T1000 (cell line): ENCODE measurements around the gene KNG1.
"Not testable (repeated sequence)": the region's sequence is repeated elsewhere in the genome, so short reads cannot be mapped to it uniquely, and the experiment has no call there.

ENCODE experiments used
- DNase-seq: peaks from one replicate; lab custom pipeline; 2025; ENCODE audit warnings: mixed read lengths; lab: John Stamatoyannopoulos, UW

KNG1 gene

GRCh38 chr3:186717039-186717457 is at the start of gene KNG1:
KNG1 (plus strand) TSS chr3:186717359; CDS start chr3:186717543, 184 bp downstream.
- DNase-seq = no peak

- no peak for DNase-seq
Measured at GRCh38 chr3:186668426-186668825, 48.7 kb upstream of the KNG1 start.

GRCh38 chr3:186669378-186670084 is 47.6 kb upstream of the KNG1 start:
- DNase-seq = no peak

DNA sequence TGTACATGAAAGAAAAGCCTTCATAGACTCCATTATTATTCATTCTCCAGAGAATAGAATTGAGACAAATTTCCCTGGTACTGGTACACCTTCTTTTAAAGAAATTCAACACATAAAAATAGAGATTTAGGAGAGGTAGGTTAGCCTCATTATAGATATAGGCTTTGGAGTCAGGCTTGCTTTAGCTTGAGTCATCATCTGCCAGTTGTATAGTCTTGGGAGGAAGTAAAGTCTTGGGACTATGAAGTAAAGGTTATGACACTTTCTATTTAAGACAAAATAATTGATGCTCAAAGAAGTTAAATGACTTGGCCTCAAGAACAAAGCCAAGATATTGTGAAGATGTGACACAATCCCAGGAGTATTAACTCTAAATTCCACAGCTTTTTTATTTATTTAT is 47.0 kb upstream of the KNG1 start:
- no peak for DNase-seq

DNA sequence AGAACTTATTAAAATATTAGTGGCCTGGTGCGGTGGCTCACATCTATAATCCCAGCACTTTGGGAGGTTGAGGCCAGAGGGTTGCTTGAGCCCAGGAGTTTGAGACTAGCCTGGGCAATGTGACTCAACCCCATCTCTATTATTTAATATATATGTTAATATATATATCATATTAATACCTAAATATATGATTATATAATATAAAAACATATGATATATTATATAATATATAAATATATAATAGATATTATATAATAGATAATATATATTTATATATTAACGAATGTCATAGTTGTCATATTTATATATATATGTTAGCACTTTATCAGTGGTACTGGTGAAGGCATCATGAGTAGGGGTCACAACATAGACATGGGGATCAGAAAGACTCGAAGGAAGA is 46.1 kb upstream of the KNG1 start:
- DNase-seq = no peak

DNA sequence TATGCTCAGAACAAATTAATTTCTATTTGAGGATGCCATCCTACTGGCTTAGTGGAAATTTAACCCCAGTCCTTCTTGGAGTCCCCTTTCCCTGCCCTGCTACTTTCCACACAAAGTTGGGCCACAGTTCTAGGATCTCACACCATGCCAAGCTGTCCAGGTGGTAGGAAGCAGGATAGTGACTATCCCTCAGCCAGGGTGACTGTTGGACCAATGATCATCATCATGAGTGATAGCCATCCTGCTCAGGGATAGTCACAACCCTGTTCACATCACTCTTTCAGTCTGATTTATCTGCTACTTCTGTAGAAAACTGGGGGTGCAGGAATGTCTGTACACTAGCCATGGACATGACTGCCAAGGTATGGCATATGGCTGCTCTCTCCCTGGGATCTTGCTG is 38.6 kb upstream of the KNG1 start:
- no peak for DNase-seq

GRCh38 chr3:186679151-186679550 is 38.0 kb upstream of the KNG1 start:
- DNase-seq = no peak

DNA sequence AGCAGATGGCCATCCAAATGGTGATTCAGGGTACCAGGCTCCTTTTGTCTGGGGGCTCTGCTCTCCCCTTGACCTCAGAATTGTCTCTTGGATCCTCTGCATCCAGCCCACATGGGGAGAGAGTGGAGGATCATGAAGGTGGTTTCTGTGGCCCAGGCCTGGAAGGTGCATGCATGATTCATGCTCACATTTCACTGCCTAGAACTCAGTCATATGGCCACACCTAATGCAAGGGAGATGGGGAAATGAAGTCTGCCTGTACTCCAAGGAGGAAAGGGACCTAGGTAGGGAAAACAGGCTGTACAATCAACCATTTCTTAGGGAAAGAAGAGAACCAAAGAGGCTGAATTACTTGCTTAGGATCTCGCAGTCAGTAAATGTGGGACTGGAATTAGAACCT is 36.3 kb upstream of the KNG1 start:
- no peak for DNase-seq

GRCh38 chr3:186682812-186683211 is 34.3 kb upstream of the KNG1 start:
- no peak for DNase-seq

DNA sequence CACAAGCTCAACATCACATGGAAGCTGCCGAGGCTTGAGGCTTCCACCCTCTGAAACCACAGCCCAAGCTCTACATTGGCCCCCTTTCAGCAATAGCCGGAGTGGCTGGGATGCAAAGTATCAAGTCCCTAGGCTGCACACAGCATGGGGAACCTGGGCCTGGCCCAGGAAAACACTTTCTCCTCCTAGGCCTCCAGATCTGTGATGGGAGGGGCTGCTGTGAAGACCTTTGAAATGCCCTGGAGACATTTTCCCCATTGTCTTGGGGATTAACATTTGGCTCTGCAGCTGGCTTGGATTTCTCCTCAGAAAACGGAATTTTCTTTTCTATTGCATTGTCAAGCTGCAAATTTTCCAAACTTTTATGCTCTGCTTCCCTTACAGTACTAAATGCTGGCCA is 33.2 kb upstream of the KNG1 start:
- DNase-seq = no peak

DNA sequence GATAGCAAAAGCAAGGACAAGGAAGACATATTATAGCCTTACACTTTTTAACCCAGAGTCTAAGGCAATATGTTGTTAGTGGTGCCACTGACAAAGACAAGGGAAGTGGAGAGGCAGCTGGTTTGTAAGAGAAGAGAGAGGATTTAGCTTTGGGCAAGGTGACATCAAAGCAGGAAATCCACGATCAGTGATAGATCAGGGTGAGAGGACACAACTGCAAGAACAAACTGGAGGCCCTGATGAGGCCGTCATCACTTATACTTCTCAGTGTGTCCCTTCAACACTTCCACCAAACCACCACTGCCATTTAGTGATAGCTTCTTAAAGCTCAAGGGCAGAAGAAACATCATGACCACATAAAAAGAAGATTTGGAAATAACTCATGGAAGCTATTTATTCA is 30.7 kb upstream of the KNG1 start:
- not testable (repeated sequence) for DNase-seq

DNA sequence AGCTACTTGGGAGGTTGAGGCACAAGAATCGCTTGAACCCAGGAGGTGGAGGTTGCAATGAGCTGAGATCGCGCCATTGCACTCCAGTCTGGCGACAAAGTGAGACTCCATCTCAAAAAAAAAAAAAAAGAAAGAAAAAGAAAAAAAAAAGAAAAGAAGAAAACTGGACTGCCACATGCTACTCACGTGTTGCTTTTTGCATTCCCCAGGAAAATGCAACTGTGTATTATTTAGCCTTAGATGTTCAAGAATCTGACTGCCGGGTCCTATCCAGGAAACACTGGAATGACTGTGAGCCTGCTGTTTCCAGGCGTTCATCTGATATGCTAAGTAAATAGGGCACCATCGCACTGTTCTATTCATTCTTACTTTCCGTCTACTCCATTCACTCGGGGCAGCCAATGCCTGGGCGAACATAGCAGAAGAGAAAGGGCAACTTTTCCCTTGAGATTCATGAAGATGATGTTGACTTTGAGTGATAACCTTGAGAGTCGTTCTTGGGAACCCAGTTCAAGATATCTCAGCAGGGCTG is 30.0 kb upstream of the KNG1 start:
- no peak for DNase-seq

GRCh38 chr3:186690304-186690703 is 26.9 kb upstream of the KNG1 start:
- not testable (repeated sequence) for DNase-seq

DNA sequence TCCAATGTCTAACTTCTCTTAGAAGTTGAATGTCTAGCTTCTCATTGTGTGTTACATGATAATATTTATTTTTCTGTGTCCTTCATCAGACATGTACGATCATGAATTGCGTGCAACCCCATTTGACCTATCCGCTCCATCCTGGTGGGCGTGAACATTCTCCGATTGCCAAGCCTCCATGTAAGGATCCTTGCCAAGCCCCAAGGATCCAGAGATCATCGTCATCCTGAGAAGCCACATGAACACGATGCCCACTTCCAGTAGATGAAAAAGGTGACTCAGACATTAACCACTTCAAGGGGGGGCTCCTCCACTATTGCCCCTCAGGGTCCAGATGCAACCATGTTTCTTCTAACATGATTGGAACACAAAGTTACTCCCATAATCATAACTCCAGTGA is 25.5 kb upstream of the KNG1 start:
- DNase-seq = no peak

DNA sequence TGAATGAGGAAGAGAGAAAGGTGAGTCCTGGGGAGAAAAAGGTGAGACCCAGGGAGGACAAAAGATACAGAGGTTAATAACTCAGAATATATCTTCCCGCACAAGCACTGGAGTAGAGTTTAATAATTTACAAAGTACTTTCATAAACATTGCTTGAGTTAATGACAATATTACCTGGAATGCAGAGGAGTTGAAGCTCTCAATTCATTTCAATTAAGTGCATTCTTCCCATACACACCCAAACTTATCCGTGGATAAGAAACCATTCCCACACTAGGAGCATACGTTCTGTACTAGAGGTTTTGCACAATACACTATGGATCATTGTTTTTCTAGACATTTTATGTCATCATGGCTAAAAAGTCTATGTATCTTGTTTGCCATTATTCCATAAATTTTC is 23.3 kb upstream of the KNG1 start:
- DNase-seq = no peak

DNA sequence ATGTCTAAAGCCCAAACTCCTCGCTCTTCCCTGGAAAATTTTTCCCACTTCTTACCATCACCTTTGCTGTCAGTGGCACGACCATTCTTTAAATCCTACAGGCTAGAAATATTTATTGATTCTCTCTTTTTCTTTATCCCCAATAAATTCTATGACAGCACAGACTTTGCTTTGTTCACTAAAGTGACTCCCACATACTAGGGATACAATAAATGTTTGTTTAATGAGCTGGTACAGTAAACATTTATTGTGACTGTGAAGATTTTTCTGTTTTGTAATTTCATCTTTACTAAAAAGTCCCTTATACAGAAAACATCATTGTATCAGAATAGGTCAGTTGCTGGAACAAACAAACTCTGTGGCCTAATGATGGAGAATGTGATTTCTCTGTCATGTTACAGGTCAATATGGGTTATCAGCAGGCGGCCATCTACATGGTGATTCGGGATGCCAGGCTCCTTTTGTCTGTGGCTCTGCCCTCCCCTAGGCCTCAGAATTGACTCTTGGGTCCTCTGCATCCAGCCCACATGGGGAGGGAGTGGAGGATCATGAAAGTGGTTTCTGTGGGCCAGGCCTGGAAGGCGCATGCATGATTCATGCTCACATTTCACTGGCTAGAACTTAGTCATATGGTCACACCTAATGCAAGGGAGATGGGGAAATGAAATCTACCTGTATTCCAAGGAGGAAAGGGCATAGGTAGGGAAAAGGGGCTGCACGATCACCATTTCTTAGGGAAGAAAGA is 22.7 kb upstream of the KNG1 start:
- DNase-seq = no peak

DNA sequence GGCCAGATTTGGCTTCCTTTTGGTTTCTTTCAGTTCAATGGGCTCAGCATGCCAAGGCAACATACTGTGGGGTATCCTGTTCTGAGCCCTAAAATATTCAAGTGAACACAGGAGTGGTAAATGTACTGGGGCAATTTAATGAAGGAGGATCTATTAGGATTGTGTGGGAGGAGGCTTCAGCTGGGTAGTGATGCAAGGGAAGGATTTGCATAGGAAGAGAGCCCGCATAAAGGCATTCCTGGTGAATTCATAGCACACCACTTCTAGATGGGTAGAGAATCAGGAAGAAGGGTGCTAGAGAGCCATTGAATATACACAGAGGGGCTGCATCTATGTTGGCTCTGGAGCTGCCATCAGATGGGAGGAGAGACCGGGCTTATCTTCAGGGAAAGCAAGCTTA is 20.6 kb upstream of the KNG1 start:
- no peak for DNase-seq

DNA sequence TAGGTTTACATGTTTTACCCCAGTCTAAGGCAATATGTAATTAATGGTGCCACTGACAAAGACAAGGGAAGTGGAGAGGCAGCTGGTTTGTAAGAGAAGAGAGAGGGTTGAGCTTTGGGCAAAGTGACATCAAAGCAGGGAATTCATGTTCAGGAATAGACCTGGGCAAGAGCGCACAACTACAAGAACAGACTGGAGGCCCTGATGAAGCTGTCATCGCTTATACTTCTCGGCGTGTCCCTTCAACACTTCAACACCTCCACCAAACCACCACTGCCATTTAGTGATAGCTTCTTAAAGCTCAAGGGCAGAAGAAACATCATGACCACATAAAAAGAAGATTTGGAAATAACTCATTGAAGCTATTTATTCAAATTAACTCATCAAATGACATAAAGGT is 19.6 kb upstream of the KNG1 start:
- DNase-seq = no peak

DNA sequence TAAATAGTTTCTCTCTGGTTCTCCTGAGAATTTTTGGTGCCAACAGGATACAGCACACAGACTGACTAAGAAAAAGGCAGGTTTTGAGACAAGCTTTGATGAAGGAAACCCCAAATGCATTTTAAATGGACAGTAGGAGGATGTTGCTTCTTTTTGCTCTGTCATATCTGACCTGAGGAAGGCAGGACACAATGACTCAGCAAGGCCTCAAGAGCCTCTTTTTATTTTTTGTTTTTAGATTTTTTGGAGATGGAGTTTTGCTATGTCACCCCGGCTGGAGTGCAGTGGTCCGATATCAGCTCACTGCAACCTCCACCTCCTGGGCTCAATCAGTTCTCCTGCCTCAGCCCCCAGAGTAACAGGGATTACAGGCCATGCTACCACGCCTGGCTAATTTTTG is 16.9 kb upstream of the KNG1 start:
- no peak for DNase-seq

DNA sequence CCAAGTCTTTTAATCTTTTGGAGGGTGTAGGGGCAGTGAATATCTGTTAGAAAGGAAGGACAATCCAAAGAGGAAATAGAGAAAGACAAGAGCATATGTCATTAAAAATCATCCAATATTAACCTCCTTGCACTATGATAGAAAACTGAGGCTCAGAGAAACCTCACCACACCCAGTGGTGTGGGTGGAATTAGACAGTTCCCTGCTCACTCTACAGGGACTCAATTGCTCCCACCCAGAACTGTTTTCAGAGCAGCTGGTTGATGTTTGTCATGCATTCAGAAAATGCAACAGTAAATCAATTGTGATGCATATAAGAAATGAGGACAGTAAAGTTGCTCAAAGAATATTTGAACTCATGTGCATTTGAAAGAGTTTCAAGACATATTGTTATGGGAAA is 14.7 kb upstream of the KNG1 start:
- DNase-seq = not testable (repeated sequence)

DNA sequence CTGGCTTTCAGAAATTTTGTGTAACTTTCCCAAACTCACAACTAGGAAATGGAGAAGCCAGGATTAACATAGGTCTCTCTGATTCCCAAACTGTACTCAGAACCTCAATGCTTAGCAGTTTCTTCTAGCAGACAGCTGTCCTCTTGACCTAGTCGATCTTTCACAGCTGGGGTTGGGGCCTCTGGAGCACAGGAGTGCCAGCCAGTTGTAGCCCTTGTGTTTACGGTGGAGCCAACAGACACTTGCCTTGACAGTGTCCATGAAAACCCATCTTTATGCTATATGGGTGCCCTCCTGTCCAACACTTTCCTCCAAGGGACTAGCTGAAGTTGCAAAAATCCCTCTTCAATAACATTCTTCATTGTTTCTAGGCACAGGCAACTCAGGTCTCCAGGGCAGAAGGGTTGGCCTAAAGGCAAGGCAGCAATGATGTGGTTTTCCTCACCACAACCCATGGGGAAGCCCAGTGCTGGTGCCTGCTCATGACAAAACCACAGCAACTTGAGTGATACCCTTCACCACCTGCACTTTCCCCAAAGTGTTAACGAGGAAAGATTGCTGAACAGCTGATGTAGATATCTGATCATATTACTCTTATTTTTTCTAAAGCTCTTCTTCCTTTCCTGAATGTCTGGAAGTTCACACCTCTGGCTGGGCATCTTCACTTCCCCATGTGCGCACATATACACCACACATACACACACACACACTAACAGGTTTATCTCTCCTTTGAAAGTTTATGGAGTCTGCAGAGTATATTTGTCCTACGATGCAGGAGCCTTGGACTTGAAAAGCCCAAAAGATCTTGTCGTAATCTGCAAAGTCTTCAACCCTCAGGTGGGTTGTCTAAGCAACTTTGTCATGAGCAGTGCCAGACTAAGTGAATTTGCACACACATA is 11.0 kb upstream of the KNG1 start:
- DNase-seq = no peak

DNA sequence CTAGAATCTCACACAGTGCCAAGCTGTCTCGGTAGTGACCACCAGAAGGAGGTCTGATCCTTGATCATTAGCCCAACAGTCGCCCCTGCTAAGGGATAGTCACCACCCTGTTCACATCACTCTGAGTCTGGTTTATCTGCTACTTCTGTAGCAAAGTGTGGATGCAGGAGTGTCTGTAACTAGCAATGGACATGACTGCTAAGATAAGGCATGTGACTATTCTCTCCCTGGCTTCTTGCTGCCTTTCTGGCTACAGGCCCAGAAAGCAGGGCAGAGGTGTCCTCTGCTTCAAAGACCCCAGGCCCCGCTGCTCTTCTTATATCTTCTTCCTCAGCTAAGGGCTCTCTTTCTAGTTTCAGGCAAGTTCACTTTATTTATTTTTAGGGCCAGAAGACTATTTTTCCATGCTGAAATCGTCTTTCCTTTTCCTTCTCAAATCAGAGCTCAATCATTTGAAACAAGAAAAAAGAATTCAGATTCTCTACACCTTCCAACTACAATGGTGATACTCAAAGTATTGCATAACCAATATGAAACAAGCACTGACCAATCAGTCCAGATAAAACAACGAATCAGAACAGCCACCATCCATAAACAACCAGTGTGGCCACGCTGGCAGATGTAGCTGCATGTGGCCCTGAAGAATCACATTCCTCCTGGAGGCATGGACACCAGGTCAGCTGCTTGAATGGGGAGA is 8.0 kb upstream of the KNG1 start:
- DNase-seq = no peak
